HEK293 (cell line): ENCODE data around the gene PDK2.

ENCODE experiments used
- MYNN ChIP-seq: fragments of 450-650 bp; formaldehyde crosslinking; IDR thresholded peaks from 2 replicates; pipeline ENCODE4 v1.5.1; 2016; ENCODE audit warnings: missing biosample characterization, missing genetic modification characterization, borderline replicate concordance
- TCF7L2 ChIP-seq: IDR thresholded peaks from 2 replicates; pipeline ENCODE4 v1.6.1; 2011; ENCODE audit warnings: low read depth, mild to moderate bottlenecking, inconsistent platforms, low read length, moderate library complexity, borderline replicate concordance
- ZFP3 ChIP-seq: fragments of 450-650 bp; formaldehyde crosslinking; IDR thresholded peaks from 2 replicates; pipeline ENCODE4 v1.5.1; 2016; ENCODE audit warnings: low read depth, missing biosample characterization, missing genetic modification characterization
- ZFP37 ChIP-seq: fragments of 450-650 bp; formaldehyde crosslinking; IDR thresholded peaks from 2 replicates; pipeline ENCODE4 v1.5.1; 2016; ENCODE audit warnings: missing biosample characterization, missing genetic modification characterization
- ZNF121 ChIP-seq: fragments of 450-650 bp; formaldehyde crosslinking; IDR thresholded peaks from 2 replicates; pipeline ENCODE4 v1.5.1; 2016; ENCODE audit warnings: missing biosample characterization, missing genetic modification characterization
- TF ChIP-seq, protein P1 (sequence below): fragments of 450-650 bp; formaldehyde crosslinking; IDR thresholded peaks from 2 replicates; pipeline ENCODE4 v1.5.1; 2016; ENCODE audit warnings: missing biosample characterization, missing genetic modification characterization

DNA sequence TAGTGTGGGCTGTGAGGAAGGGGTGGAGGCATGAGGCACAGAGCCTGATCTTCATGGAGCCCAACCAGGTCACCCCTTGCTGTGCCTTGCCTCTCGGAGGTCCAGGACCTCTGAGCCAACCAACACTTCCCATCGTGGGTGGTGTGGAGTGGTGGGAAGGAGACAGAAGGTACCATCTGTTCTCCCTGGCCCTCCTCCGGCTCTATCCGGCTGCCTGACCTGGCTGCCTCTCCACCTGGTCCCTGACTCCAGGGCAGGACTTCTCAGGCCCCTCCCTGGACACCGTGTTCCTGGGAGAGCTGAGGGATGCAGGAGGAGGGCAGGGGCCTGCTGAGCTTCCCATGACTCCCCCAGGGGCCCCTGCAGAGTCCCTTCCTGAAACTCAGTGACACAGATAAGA lies 3.9 kb downstream of the PDK2 start:
- TF ChIP-seq, protein P1, sequence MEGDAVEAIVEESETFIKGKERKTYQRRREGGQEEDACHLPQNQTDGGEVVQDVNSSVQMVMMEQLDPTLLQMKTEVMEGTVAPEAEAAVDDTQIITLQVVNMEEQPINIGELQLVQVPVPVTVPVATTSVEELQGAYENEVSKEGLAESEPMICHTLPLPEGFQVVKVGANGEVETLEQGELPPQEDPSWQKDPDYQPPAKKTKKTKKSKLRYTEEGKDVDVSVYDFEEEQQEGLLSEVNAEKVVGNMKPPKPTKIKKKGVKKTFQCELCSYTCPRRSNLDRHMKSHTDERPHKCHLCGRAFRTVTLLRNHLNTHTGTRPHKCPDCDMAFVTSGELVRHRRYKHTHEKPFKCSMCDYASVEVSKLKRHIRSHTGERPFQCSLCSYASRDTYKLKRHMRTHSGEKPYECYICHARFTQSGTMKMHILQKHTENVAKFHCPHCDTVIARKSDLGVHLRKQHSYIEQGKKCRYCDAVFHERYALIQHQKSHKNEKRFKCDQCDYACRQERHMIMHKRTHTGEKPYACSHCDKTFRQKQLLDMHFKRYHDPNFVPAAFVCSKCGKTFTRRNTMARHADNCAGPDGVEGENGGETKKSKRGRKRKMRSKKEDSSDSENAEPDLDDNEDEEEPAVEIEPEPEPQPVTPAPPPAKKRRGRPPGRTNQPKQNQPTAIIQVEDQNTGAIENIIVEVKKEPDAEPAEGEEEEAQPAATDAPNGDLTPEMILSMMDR (tag by site-specific recombination) = no peak
- no peak for TF ChIP-seq ZFP37
- TF ChIP-seq MYNN = no peak
- TF ChIP-seq ZNF121 (tag by site-specific recombination) = no peak
- TF ChIP-seq TCF7L2 = no peak
- no peak for TF ChIP-seq ZFP3
